Measurements from ENCODE around the gene DTNBP1. TPM values are rescaled to one million over a fixed set of nuclear protein-coding genes. Genes with fewer than 3 reads are reported as not detected.
"Not testable (repeated sequence)": the region's sequence is repeated elsewhere in the genome, so short reads cannot be mapped to it uniquely, and the experiment has no call there.

Gene DTNBP1
- total and polyA plus RNA-seq, 2 of the 4 experiments (the other 2 are of a cell fraction), result 4.8 to 18.7 TPM

DNA sequence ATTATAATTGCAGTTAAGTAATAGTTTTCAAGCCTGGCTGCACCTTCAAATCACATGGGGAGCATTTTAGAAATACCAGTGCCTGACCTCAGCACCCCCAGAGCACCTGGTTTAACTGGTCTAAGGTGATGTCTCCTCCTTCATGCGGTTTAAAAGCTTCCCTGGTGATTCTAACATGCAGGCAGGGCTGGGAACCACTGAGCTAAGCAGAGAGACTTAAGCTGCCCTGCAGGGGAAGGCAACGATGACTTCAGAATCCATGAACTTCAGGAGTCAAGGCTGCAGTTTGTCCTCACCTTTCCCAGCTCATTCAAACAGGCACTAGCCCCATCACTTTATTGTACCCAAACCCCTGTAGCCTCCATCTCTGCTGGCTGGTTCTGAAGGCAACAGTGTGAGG is 6.1 kb upstream of the DTNBP1 start:
- Histone ChIP-seq H4K5ac (ENCODE audit: low read depth, low read length) (no peak overlapping the region), H3K9me3 (ENCODE audit: control insufficient read depth, insufficient read depth, low read length) (no peaks in the 10 kb centered on the region), H2AK5ac (ENCODE audit: low read depth, low read length) (no peak overlapping the region), H3K27me3 (ENCODE audit: control insufficient read depth, insufficient read depth, low read length) (peaks cover 50% of the 10 kb centered on the region), H3K4me1 (ENCODE audit: control insufficient read depth, insufficient read depth, low read length) (no peaks in the 10 kb centered on the region), H3K56ac (ENCODE audit: extremely low read depth, insufficient read depth, low read length) (no peak overlapping the region), H2BK120ac (ENCODE audit: low read depth, low read length) (no peak overlapping the region), H3K36me3 (ENCODE audit: control insufficient read depth, insufficient read depth, low read length) (no peaks in the 10 kb centered on the region), H2AK9ac (replicated peaks; ENCODE audit: low read depth, low read length, poor library complexity) (no peak overlapping the region), H3K23ac (ENCODE audit: low read depth, low read length) (no peak overlapping the region), H2BK20ac (ENCODE audit: low read depth, low read length) (no peak overlapping the region), H3K9ac (ENCODE audit: low read depth, low read length) (no peak overlapping the region), H2BK5ac (ENCODE audit: low read depth, low read length, poor library complexity, severe bottlenecking) (no peak overlapping the region), H2AFZ (replicated peaks; ENCODE audit: low read length, poor library complexity) (no peak overlapping the region), H3K18ac (ENCODE audit: low read depth, low read length) (no peak overlapping the region), H3K4me3 (ENCODE audit: insufficient read depth, low read depth, low read length) (no peak overlapping the region), H3K14ac (replicated peaks; ENCODE audit: low read depth, low read length) (no peak overlapping the region), H2BK15ac (ENCODE audit: low read depth, low read length) (no peak overlapping the region), H4K20me1 (ENCODE audit: insufficient read depth, low read length) (no peaks in the 10 kb centered on the region), H3K27ac (ENCODE audit: insufficient read depth, low read length) (no peak overlapping the region), H4K91ac (ENCODE audit: insufficient read depth, low read depth, low read length) (no peak overlapping the region), H3K4me2 (ENCODE audit: low read depth, low read length) (no peak overlapping the region), H3K9me1 (ENCODE audit: insufficient read depth, low read length) (no peaks in the 10 kb centered on the region), H4K8ac (ENCODE audit: low read depth in 2 of 2, low read length in 2 of 2) (no peak overlapping the region), H3K79me1 (ENCODE audit: low read depth in 1 of 2, low read length in 2 of 2) (no peaks in the 10 kb centered on the region), H3K4ac (ENCODE audit: low read depth, low read length) (no peak overlapping the region)
- TF ChIP-seq MAFK (IDR thresholded peaks at IDR 0.05; ENCODE audit: low read depth, low read length) (no peak), RFX5 (IDR thresholded peaks at IDR 0.05; ENCODE audit: low read depth, low read length) (no peak), BHLHE40 (IDR thresholded peaks at IDR 0.05; ENCODE audit: low read depth, low read length) (no peak), CEBPB (IDR thresholded peaks at IDR 0.05; ENCODE audit: low read depth, low read length) (no peak), USF2 (IDR thresholded peaks at IDR 0.05; ENCODE audit: low read depth, low read length) (no peak), MAZ (IDR thresholded peaks at IDR 0.05; ENCODE audit: borderline replicate concordance, low read depth, low read length) (no peak), CHD1 (IDR thresholded peaks at IDR 0.05; ENCODE audit: low read depth, low read length) (no peak), FOS (IDR thresholded peaks at IDR 0.05; ENCODE audit: low read depth, low read length) (no peak), NFE2L2 (IDR thresholded peaks at IDR 0.05; ENCODE audit: low read depth, low read length) (no peak)
- no CpG with 5 or more reads among the region's 2 CpGs for WGBS, 2 experiments (ENCODE audit: extremely low coverage in 2 of 2, insufficient read length in 1 of 2)
- BruUV-seq (replicated peaks), result no TSS peak
- intact Hi-C loops (cut with micrococcal nuclease) (loop anchor here (1.0 kb wide), 1 partner anchor 48 kb away; no protein-coding TSS in a partner anchor), dilution Hi-C loops (cut with HindIII; ENCODE audit: low sequenced_read_pairs, unreplicated experiment) (no loop called here), in situ Hi-C loops (cut with MboI; ENCODE audit: low sequenced_read_pairs) (no loop called here)
- ChIA-PET POLR2A (ENCODE audit: unreplicated experiment) (no interaction called here), CTCF (no interaction called here)
- DNase-seq (no peak), ATAC-seq (ENCODE audit: low read depth) (no peak)

DNA sequence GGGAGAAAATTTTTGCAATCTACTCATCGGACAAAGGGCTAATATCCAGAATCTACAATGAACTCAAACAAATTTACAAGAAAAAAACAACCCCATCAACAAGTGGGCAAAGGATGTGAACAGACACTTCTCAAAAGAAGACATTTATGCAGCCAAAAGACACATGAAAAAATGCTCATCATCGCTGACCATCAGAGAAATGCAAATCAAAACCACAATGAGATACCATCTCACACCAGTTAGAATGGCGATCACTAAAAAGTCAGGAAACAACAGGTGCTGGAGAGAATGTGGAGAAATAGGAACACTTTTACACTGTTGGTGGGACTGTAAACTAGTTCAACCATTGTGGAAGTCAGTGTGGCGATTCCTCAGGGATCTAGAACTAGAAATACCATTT is 4.1 kb upstream of the DTNBP1 start:
- H3K27ac ChIP-seq (ENCODE audit: insufficient read depth, low read length); H4K8ac ChIP-seq (ENCODE audit: low read depth in 2 of 2, low read length in 2 of 2); H2AFZ ChIP-seq (replicated peaks; ENCODE audit: low read length, poor library complexity); H3K4ac ChIP-seq (ENCODE audit: low read depth, low read length); BruUV-seq (replicated peaks); H3K9me3 ChIP-seq (ENCODE audit: control insufficient read depth, insufficient read depth, low read length); H3K23ac ChIP-seq (ENCODE audit: low read depth, low read length); H2BK15ac ChIP-seq (ENCODE audit: low read depth, low read length); H3K4me1 ChIP-seq (ENCODE audit: control insufficient read depth, insufficient read depth, low read length); H4K5ac ChIP-seq (ENCODE audit: low read depth, low read length); H2AK9ac ChIP-seq (replicated peaks; ENCODE audit: low read depth, low read length, poor library complexity); H4K20me1 ChIP-seq (ENCODE audit: insufficient read depth, low read length); in situ Hi-C loops (cut with MboI; ENCODE audit: low sequenced_read_pairs); dilution Hi-C loops (cut with HindIII; ENCODE audit: low sequenced_read_pairs, unreplicated experiment); H2BK5ac ChIP-seq (ENCODE audit: low read depth, low read length, poor library complexity, severe bottlenecking); H3K18ac ChIP-seq (ENCODE audit: low read depth, low read length); H3K9me1 ChIP-seq (ENCODE audit: insufficient read depth, low read length); H3K79me1 ChIP-seq (ENCODE audit: low read depth in 1 of 2, low read length in 2 of 2); H3K14ac ChIP-seq (replicated peaks; ENCODE audit: low read depth, low read length); ATAC-seq (ENCODE audit: low read depth); H2AK5ac ChIP-seq (ENCODE audit: low read depth, low read length); CTCF ChIA-PET; POLR2A ChIA-PET (ENCODE audit: unreplicated experiment); DNase-seq; H3K9ac ChIP-seq (ENCODE audit: low read depth, low read length); H2BK120ac ChIP-seq (ENCODE audit: low read depth, low read length); H3K56ac ChIP-seq (ENCODE audit: extremely low read depth, insufficient read depth, low read length); H3K4me2 ChIP-seq (ENCODE audit: low read depth, low read length); H3K4me3 ChIP-seq (ENCODE audit: insufficient read depth, low read depth, low read length); intact Hi-C loops (cut with micrococcal nuclease); H3K36me3 ChIP-seq (ENCODE audit: control insufficient read depth, insufficient read depth, low read length); H4K91ac ChIP-seq (ENCODE audit: insufficient read depth, low read depth, low read length); H2BK20ac ChIP-seq (ENCODE audit: low read depth, low read length): not testable (repeated sequence)
- WGBS, 2 experiments (ENCODE audit: extremely low coverage in 2 of 2, insufficient read length in 1 of 2), result no CpG with 5 or more reads among the region's 4 CpGs
- peaks cover 40% of the 10 kb centered on the region for H3K27me3 ChIP-seq (ENCODE audit: control insufficient read depth, insufficient read depth, low read length)
